HepG2 (cell line): ENCODE data around the gene TMED6. TPM values are rescaled to one million over a fixed set of nuclear protein-coding genes. Genes with fewer than 3 reads are reported as not detected.

Experiments
- BCL6 ChIP-seq: IDR thresholded peaks from 2 replicates; pipeline ENCODE4 v1.6.1; 2016; ENCODE audit warnings: missing genetic modification reagents, missing compliant biosample characterization
- KLF12 ChIP-seq: sonication (generic); formaldehyde crosslinking; IDR thresholded peaks from 2 replicates; pipeline ENCODE4 v1.4.0; 2020; ENCODE audit warnings: missing genetic modification reagents, borderline replicate concordance
- KLF16 ChIP-seq, 2 experiments: sonication (generic) in 1 of 2; formaldehyde crosslinking in 1 of 2; IDR thresholded peaks; 2 replicates each; pipeline versions ENCODE4 v1.6.1 to v1.8.0; 2016 to 2023; ENCODE audit warnings: missing genetic modification reagents in 2 of 2, missing compliant biosample characterization in 1 of 2
- MXD4 ChIP-seq: IDR thresholded peaks from 2 replicates; pipeline ENCODE4 v1.6.1; 2016; ENCODE audit warnings: mild to moderate bottlenecking, missing biosample characterization, missing genetic modification reagents
- MZF1 ChIP-seq: sonication (generic); formaldehyde crosslinking; IDR thresholded peaks from 2 replicates; pipeline ENCODE4 v1.8.1; 2023; ENCODE audit warnings: mild to moderate bottlenecking, missing genetic modification reagents, borderline replicate concordance
- NR1H2 ChIP-seq: sonication (generic); formaldehyde crosslinking; IDR thresholded peaks from 2 replicates; pipeline ENCODE4 v1.8.1; 2022; ENCODE audit warnings: low read depth, missing genetic modification reagents, borderline replicate concordance
- SKI ChIP-seq: fragments of 450-650 bp; IDR thresholded peaks from one replicate; pipeline ENCODE4 v1.6.1; 2018; ENCODE audit warnings: mild to moderate bottlenecking; ENCODE audit not compliant: partially characterized antibody
- SNRNP70 ChIP-seq: fragments of 200-400 bp; formaldehyde crosslinking; IDR thresholded peaks from 2 replicates; pipeline ENCODE4 v1.6.1; 2017; ENCODE audit warnings: mild to moderate bottlenecking, low read depth, low read length, moderate library complexity
- TBX3 ChIP-seq: fragments of 450-650 bp; IDR thresholded peaks from 2 replicates; pipeline ENCODE4 v1.6.1; 2017; ENCODE audit warnings: antibody characterized with exemption, mild to moderate bottlenecking, inconsistent platforms, borderline replicate concordance
- TP53 ChIP-seq: sonication (generic); formaldehyde crosslinking; conservative IDR thresholded peaks from 2 replicates; pipeline ENCODE4 v1.4.0; 2020; ENCODE audit warnings: missing genetic modification reagents
- ZNF263 ChIP-seq: sonication (generic); formaldehyde crosslinking; IDR thresholded peaks from 2 replicates; pipeline ENCODE4 v1.4.0; 2020; ENCODE audit warnings: missing genetic modification reagents
- ZNF570 ChIP-seq: sonication (generic); formaldehyde crosslinking; IDR thresholded peaks from 2 replicates; pipeline ENCODE4 v1.4.0; 2020; ENCODE audit warnings: mild to moderate bottlenecking, missing genetic modification reagents, borderline replicate concordance
- ZNF792 ChIP-seq: IDR thresholded peaks from 2 replicates; pipeline ENCODE4 v1.6.1; 2016
- ZNF800 ChIP-seq: sonication (generic); formaldehyde crosslinking; IDR thresholded peaks from 2 replicates; pipeline ENCODE4 v1.4.0; 2020; ENCODE audit warnings: missing genetic modification reagents
- ZNF839 ChIP-seq: sonication (generic); formaldehyde crosslinking; IDR thresholded peaks from 2 replicates; pipeline ENCODE4 v1.4.0; 2020; ENCODE audit warnings: missing genetic modification reagents, mild to moderate bottlenecking, borderline replicate concordance
- ZSCAN22 ChIP-seq: sonication (generic); formaldehyde crosslinking; IDR thresholded peaks from 2 replicates; pipeline ENCODE4 v1.4.0; 2020; ENCODE audit warnings: mild to moderate bottlenecking, missing genetic modification reagents
- polyA plus RNA-seq, 8 experiments: library from polyadenylated mRNA; depleted of rRNA in 3 of 8; stranded (reverse) in 7 of 8; unstranded in 1 of 8; fragments of >200 nt; fragmentation: Illumina TruSeq in 4 of 8; extraction: Trizol in 4 of 8; gene quantifications; 2 replicates each; pipeline versions ENCODE4 v1.2.1 to v1.2.3, GENCODE V29; 2011 to 2016; ENCODE audit warnings: low read depth in 4 of 8, missing spikeins in 1 of 8, mixed read lengths in 1 of 8; ENCODE audit not compliant: insufficient read depth in 1 of 8
- total RNA-seq, 5 experiments: library from RNA; depleted of rRNA; stranded (reverse); fragments of >200 nt; fragmentation: Illumina TruSeq; extraction: Trizol; gene quantifications; 2 replicates each; pipeline ENCODE4 v1.2.3, GENCODE V29; 2016; ENCODE audit warnings: low read depth in 1 of 5
- TF ChIP-seq, protein P1 (sequence below): sonication (generic); formaldehyde crosslinking; IDR thresholded peaks from 2 replicates; pipeline ENCODE4 v1.4.0; 2020; ENCODE audit warnings: missing genetic modification reagents
- TF ChIP-seq, protein P2 (sequence below): sonication (generic); formaldehyde crosslinking; IDR thresholded peaks from 2 replicates; pipeline ENCODE4 v1.8.0; 2022; ENCODE audit warnings: mild to moderate bottlenecking, missing genetic modification reagents, borderline replicate concordance
- TF ChIP-seq, protein P3 (sequence below): sonication (generic); formaldehyde crosslinking; IDR thresholded peaks from 2 replicates; pipeline ENCODE4 v1.5.0; 2020; ENCODE audit warnings: mild to moderate bottlenecking, missing genetic modification reagents, borderline replicate concordance

Gene TMED6
- total and polyA plus RNA-seq, 2 of the 13 experiments (the other 11 are each of a cell fraction or from before 2014, with no cell fraction given) = 9.8 to 14.4 TPM

DNA sequence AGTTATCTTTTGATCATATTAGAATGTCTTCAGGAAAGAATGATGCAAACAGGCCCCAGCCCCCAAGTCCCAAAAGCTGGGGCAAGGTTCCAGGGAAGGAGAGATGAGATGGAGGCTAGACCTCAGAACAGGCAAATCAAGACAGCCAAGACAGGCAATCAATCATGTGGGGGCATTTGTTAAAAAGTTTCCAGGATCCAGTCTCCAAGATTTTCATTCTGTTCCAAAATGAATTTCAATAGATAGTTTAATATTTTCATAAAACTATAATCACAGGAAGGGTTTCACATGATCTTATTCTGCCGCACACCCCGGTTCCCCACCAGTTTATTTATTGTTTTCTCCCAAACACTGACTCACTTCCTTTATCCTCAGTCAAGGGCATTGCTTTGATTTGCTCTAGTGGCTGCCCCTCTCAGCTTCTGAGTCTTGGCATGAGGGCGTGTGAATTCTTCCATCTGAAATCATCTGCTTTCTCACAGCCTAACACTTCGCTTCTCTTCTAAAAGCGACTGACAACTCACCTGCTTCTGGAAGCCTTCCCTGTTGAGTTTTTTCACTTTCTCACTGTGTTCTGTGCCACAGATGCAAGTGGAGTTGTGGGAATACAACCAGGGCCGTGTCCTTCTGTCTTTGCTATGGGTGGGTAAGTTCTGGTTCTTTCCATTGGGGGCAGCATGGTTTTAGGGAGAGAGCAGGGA lies 46.4 kb upstream of the TMED6 start (continued):
- no peak for TF ChIP-seq ZNF800 (CRISPR knock-in tag)
- TF ChIP-seq, protein P1, sequence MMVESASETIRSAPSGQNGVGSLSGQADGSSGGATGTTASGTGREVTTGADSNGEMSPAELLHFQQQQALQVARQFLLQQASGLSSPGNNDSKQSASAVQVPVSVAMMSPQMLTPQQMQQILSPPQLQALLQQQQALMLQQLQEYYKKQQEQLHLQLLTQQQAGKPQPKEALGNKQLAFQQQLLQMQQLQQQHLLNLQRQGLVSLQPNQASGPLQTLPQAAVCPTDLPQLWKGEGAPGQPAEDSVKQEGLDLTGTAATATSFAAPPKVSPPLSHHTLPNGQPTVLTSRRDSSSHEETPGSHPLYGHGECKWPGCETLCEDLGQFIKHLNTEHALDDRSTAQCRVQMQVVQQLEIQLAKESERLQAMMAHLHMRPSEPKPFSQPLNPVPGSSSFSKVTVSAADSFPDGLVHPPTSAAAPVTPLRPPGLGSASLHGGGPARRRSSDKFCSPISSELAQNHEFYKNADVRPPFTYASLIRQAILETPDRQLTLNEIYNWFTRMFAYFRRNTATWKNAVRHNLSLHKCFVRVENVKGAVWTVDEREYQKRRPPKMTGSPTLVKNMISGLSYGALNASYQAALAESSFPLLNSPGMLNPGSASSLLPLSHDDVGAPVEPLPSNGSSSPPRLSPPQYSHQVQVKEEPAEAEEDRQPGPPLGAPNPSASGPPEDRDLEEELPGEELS (CRISPR knock-in tag) = peak; percentile 88
- peak; percentile 52; the same call in 1 of the 2 replicates for TF ChIP-seq KLF12 (CRISPR knock-in tag)
- no peak for TF ChIP-seq ZNF792 (CRISPR knock-in tag)
- TF ChIP-seq MZF1 (CRISPR knock-in tag) = no peak
- no peak for TF ChIP-seq TBX3
- TF ChIP-seq, protein P2, sequence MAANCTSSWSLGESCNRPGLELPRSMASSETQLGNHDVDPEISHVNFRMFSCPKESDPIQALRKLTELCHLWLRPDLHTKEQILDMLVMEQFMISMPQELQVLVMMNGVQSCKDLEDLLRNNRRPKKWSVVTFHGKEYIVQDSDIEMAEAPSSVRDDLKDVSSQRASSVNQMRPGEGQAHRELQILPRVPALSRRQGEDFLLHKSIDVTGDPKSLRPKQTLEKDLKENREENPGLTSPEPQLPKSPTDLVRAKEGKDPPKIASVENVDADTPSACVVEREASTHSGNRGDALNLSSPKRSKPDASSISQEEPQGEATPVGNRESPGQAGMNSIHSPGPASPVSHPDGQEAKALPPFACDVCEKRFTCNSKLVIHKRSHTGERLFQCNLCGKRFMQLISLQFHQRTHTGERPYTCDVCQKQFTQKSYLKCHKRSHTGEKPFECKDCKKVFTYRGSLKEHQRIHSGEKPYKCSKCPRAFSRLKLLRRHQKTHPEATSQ (CRISPR knock-in tag) = no peak
- TF ChIP-seq MXD4 (CRISPR knock-in tag) = peak; percentile 48; the same call in 1 of the 2 replicates
- no peak for TF ChIP-seq SKI
- no peak for TF ChIP-seq ZNF570 (CRISPR knock-in tag)
- TF ChIP-seq SNRNP70 = no peak
- no peak for TF ChIP-seq ZNF263
- no peak for TF ChIP-seq NR1H2
- TF ChIP-seq KLF16 (CRISPR knock-in tag; IDR thresholded peaks at IDR 0.05) = peak in 1 of 2 experiments; percentile 60; a peak in 1 of 4 replicates
- TF ChIP-seq, protein P3, sequence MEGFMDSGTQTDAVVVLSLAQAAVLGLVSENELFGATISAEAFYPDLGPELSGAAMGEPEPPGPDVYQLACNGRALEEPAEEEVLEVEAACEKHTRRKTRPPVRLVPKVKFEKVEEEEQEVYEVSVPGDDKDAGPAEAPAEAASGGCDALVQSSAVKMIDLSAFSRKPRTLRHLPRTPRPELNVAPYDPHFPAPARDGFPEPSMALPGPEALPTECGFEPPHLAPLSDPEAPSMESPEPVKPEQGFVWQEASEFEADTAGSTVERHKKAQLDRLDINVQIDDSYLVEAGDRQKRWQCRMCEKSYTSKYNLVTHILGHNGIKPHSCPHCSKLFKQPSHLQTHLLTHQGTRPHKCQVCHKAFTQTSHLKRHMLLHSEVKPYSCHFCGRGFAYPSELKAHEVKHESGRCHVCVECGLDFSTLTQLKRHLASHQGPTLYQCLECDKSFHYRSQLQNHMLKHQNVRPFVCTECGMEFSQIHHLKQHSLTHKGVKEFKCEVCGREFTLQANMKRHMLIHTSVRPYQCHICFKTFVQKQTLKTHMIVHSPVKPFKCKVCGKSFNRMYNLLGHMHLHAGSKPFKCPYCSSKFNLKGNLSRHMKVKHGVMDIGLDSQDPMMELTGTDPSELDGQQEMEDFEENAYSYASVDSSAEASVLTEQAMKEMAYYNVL (CRISPR knock-in tag) = no peak
- 0 out of 2 replicates have a peak, but pooled peaks have one; percentile 40 for TF ChIP-seq BCL6 (CRISPR knock-in tag)
- TF ChIP-seq ZSCAN22 (CRISPR knock-in tag) = no peak
- no peak for TF ChIP-seq TP53 (CRISPR knock-in tag)
- TF ChIP-seq ZNF839 = no peak
